ENCODE data around the gene MYO1A.

DNA sequence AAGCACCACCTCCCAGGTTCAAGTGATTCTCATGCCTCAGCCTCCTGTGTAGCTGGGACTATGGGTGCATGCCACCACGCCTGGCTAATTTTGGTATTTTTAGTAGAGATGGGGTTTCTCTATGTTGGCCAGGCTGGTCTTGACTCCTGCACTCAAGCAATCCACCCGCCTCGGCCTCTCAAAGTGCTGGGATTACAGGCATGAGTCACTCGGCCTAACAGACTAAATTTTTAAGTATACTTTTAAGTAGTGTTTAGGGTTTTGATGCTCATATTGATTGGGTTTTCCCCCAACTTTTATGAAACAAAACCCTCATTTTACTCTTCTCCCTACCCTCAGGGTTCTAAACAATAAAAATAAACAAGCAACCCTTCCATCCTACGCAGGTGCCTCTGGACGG, 5.5 kb downstream of the MYO1A start:
- no peak for TF ChIP-seq CTCF (IDR thresholded peaks at IDR 0.05; ENCODE audit: insufficient read depth, low read length, poor library complexity, severe bottlenecking)
- TF ChIP-seq EZH2phosphoT487 (conservative IDR thresholded peaks at IDR 0.05; ENCODE audit: low read length): no peak
